AG08396 (cell line): ENCODE measurements around the gene MTFMT.

ENCODE experiments used
- DNase-seq: peaks from one replicate; pipeline ENCODE4 v3.0.0; 2012; ENCODE audit warnings: low spot score, mixed read lengths

The MTFMT gene

GRCh38 chr15:64987136-64987535 lies 42.3 kb downstream of the MTFMT start:
- no peak for DNase-seq

GRCh38 chr15:64985366-64986033 lies 43.9 kb downstream of the MTFMT start:
- DNase-seq: no peak

DNA sequence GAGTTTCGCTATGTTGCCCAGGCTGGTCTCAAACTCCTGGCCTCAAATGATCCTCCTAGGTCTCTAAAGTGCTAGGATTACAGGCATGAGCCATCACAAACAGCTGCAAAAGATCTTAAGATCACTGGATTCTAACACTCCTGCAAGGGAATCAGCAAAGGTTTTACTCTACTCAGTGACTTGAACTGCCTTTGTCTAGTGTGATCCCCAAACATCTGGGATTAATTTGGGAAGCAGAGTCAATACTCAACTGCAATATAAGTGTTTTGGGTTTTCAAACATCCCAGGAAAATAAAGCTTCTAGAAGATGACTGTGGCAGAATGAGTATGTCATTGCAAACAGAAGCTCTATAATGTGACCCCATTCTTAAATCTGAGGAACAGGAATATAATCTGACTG lies 47.0 kb downstream of the MTFMT start:
- no peak for DNase-seq

DNA sequence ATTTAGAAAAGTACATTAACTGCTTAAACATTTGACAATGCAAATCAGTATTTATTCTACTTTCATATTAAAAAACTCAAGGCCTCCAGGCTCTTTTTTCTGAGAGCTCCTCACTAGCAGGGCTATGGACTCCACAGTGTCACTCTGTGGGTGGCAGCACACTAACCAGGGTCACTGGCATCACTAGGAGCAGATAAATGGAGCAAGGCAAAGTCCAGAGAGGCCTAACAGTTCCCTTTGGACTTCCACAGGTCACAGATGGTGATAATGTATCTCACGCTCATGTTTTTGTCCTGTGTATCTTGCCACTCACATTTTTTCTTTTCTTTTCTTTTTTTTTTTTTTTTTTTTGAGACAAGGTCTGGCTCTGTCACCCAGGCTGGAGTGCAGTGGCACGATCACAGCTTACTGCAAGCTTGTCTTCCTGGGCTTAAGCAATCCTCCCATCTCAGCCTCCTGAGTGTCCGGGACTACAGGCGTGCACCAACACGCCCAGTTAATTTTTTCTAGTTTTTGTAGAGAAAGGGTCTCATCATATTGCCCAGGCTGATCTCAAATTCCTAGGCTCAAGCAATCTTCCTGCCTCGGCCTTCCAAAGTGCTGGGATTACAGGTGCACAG lies 47.5 kb downstream of the MTFMT start:
- DNase-seq: no peak

GRCh38 chr15:64979252-64979710 lies 50.2 kb downstream of the MTFMT start:
- DNase-seq: no peak

GRCh38 chr15:64975390-64975789 lies 54.0 kb downstream of the MTFMT start:
- DNase-seq: no peak

- no peak for DNase-seq
Measured at GRCh38 chr15:64970698-64971097, 58.7 kb downstream of the MTFMT start.

GRCh38 chr15:64969401-64969800 lies 60.0 kb downstream of the MTFMT start:
- DNase-seq: no peak

DNA sequence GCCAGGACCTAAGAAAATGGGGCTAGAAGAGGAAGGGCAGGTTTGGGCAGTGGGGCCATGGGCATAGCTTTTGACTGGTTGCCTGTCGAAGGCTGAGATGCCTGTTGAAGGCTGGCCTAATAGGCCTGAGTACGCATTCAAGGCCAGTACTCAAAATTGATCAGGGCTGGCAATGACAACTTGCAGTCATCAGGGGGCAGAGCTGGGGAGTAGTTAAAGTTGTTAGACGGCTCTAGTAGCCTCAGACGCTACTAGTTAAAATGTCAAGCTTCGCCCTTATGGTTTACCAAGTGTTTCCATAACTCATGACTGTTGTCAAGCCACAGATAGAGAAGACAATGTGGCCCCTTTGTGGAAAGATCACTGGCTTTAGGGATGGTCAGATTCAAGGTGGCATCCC lies 68.4 kb downstream of the MTFMT start:
- no peak for DNase-seq

DNA sequence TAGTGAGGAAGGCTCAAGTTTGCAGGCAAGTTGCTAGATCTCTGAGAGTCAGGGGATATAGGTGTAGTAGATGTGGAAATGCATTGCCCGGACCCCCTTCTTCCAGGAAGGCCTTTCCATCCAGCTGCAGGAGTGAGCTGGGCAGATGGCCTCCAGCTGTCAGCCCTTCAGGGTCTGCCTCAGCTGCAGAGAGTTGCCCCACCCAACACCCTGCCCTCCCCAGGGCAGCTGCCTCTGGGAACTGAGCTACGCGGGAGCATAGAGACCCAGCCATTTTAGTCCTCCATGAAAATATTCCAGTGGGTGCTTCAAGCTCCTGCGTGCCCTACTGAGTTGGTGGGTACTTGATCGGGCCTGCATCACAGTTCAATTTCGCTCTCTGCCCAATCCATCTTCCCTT lies 69.3 kb downstream of the MTFMT start:
- no peak for DNase-seq

- no peak for DNase-seq
Measured at GRCh38 chr15:64959128-64959527, 70.3 kb downstream of the MTFMT start.

- no peak for DNase-seq
Measured at GRCh38 chr15:64954395-64954794, 75.0 kb downstream of the MTFMT start.

GRCh38 chr15:64951777-64952418 lies 77.5 kb downstream of the MTFMT start:
- DNase-seq: no peak
